ENCODE results near the gene DHRS4.
"Not testable (repeated sequence)": the region's sequence is repeated elsewhere in the genome, so short reads cannot be mapped to it uniquely, and the experiment has no call there.

The DHRS4 gene

DNA sequence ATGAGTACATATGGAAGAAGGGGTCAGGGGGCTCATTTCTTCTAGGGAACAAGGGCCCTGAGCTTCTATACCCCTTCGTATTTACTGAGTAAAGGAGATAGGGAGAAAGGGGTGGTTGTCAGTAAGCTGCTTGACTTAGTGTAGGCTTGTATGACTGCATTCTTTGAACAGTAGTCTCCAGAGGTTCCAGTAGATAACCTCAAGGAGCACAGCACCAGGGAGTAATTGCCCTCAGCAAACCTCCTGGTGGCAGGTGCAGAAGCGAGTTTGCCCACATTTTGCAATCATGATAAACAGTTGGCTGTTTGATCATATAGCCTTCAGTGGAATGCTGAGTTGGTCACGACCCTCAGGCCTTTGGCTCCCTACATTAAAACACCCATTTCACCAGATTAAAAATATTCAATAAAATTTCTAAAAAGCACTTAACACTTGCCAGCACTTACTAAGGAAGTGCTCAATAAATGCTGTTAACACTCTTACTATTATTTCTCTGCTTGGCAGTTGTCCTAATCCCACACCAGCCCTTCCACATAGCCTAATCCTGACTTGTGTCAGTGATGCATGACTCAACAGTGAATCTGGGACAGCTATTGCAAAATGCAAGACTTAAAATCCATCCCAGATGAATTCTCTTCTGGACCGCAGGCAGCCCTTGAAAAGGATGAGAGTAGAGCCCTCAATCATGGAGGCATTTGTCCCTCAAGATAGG is 31.5 kb downstream of the DHRS4 start:
- no peak for DNase-seq (ENCODE audit: low read depth)

DNA sequence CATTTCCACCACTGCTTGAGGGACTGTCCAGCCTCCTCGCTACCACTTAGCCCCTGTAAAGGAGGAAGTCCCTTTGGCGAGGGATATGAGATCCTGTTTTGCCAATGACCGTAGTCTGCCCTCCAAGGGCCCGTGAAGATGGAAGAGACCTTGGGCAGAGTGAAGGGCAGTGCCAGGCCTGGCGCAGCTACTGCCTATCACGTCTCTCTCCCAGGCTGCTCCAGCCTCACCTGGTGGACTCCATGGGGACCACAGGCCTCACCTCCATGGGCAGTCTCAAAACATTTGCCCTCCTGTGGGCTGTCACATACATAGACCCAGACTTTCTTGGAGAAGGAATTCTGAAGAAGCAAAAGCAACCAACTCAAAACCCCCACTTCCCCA is 34.6 kb downstream of the DHRS4 start:
- DNase-seq (ENCODE audit: low read depth) = not testable (repeated sequence)

DNA sequence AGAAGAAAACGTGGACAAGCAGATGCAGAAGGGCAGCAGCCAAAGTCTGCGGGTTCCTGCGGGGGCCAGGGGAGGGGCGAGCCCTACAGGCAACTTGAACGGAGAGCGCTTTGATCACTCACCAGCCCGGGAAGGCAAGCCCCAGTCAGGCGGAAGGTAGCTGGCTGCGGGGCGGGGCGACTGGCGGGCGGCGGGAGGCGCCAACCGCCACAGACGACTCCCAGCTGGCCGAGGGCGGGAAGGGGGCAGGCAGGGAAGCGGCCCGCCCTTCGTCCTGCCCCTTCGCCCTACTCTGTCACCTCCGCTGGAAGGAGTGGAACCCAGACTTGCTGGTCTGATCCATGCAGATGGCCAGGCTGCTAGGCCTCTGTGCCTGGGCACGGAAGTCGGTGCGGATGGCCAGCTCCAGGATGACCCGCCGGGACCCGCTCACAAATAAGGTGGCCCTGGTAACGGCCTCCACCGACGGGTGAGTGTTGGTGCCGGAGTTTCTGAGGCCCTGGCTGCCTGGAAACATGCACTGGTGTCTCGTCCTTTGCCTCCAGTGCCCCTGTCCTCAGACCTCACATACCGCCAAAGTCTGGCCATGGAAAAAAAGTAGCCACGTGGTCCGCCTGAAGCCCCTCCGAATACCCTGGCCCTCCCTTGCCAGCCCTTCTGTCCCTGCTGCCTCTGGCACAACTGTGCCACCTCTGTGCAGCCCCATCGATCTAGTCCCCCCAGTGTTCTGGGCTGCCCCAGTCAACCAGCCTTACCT is 35.2 kb downstream of the DHRS4 start, which contains the start of gene DHRS4L2:
TSS of gene DHRS4L2 (plus strand) at position 323 of the 757 bp plus-strand sequence. CDS start at position 342, 19 bp downstream.
- peak; percentile 78 for DNase-seq (ENCODE audit: low read depth)

DNA sequence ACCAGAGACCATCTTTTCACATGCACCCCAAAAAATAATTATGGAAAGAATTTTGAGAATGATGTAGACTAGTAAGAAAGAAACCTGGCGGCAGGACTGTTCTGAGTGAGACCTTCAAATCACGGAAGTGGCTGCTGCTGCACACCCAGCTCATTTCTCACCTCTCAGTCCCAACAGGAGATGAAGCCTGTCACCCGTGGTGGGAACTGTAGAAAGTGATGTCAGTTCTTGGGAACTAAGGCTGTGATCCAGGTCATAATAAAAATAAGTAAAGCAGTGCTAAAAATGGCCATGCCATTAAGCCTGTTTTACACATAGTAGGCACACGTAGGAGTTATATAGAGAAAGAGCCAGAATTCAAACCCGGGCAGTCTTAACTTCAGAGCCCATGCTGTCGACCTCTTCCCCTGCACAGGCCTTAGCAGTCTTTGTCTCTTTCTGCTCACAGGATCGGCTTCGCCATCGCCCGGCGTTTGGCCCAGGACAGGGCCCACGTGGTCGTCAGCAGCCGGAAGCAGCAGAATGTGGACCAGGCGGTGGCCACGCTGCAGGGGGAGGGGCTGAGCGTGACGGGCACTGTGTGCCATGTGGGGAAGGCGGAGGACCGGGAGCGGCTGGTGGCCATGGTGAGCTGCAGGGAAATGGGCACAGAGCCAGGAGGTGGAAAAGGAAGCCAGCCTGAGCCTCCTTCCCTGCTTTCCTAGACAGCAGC is 36.3 kb downstream of the DHRS4 start:
- not testable (repeated sequence) for DNase-seq (ENCODE audit: low read depth)

DNA sequence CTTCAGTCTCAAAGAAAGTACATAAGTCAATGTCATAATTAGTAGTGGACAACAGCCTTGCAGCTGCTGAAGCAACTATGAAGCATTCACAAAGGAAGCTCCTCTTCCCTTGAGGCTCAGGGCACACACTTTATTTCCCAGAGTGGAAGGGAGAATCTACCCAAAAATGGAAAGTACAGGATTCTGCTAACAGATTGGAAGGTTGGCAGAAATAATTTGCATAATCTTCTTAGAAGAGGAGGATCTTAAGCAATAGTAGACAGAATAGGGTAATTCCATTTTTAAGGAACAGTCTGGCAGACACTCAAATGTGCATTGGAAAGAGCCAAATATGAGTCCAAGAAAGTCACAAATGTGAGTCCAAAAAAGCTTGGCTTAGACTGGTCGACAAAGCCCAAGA is 37.4 kb downstream of the DHRS4 start:
- DNase-seq (ENCODE audit: low read depth) = not testable (repeated sequence)

DNA sequence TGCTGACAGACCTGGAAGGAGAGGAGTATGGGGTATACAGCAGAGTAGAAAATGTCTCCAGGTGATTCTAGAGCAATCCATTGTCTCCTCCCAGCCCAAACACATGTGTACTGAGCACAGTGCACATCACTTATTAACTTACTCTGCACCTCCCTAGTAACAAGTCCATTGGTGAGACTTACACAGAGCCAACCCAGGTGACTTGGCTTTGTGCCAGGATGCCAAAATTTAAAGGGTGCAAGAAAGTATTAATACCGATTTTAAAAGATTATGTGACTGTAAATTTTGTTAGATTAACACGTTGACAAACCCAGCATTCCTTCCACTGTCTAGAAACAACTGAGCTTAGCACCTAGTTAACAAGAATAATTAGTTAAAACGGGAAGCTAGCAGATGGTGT is 39.5 kb downstream of the DHRS4 start:
- DNase-seq (ENCODE audit: low read depth) = not testable (repeated sequence)

DNA sequence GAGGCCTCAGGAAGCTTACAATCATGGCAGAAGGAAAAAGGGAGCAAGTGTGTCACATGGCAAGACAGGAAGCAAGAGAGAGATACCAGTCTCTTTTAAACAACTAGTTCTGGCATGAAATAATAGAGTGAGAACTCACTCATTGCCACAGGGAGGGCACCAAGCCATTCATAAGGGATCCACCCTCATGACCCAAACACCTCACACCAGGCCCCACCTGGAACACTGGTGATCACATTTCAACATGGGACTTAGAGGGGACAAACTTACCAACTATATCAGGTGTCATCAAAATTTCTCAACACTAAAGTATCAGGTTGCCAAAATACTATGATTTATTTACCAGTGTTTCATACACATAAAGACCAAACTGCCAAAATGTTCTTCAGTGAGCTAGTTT is 42.4 kb downstream of the DHRS4 start:
- not testable (repeated sequence) for DNase-seq (ENCODE audit: low read depth)

DNA sequence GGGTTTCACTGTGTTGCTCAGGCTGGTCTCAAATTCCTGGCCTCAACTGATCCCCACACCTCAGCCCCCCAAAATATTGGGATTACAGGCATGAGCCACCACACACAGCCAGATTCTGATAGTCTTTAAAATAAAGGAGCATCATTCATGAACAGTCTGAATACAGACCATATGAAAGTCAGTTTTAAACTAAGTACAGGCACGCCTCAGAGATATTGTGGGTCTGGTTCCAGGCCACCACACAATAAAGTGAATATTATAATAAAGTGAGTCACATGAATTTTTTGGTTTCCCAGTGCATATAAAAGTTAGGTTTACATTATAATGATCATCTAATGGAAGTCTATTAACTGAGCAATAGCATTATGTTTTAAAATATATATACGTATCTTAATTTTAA is 43.3 kb downstream of the DHRS4 start:
- DNase-seq (ENCODE audit: low read depth) = not testable (repeated sequence)

DNA sequence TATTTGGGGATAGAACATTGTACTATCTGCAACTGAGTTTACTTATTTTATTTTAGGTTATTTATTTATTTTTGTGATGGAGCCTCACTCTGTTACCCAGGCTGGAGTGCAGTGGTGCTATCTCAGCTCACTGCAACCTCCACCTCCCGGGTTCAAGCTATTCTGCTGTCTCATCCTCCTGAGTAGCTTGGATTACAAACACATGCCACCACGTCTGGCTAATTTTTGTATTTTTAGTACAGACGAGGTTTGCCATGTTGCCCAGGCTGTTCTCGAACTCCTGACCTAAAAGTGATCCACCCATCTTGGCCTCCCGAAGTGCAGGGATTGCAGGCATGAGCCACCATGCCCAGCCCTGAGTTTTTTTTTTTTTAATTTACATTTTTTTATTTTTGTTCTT is 46.1 kb downstream of the DHRS4 start:
- DNase-seq (ENCODE audit: low read depth) = not testable (repeated sequence)

DNA sequence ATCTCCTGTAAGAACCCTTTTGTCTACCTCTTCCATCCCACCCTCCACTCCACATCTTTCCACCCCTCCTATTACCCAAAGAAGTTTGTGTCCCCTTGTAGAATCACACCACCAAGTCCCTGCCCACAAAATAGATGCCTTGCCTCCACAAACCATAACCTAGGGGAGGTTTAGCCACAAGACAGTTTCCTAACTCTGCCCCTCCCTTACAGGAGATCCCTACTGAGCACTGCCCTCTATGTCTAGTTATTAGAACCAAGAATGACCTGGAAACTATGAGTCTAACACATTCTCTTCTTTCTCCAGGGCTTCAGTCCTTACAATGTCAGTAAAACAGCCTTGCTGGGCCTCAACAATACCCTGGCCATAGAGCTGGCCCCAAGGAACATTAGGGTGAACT is 47.5 kb downstream of the DHRS4 start:
- DNase-seq (ENCODE audit: low read depth) = not testable (repeated sequence)

DNA sequence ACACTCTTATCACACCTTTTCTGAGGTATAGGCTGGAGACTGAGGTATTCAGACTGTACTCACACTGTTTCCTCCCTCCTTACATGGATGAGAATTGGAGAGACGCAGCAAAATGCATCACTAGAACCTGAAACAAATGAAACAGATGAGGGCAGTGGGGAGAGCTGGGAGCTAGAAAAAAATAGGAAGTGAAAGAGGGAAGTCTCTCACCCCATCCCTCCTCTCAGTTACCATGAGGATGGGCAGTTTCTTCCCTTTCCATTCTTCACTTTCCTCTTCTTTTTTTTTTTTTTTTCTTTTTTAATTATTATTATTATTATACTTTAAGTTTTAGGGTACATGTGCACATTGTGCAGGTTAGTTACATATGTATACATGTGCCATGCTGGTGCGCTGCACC is 48.1 kb downstream of the DHRS4 start:
- DNase-seq (ENCODE audit: low read depth) = not testable (repeated sequence)

DNA sequence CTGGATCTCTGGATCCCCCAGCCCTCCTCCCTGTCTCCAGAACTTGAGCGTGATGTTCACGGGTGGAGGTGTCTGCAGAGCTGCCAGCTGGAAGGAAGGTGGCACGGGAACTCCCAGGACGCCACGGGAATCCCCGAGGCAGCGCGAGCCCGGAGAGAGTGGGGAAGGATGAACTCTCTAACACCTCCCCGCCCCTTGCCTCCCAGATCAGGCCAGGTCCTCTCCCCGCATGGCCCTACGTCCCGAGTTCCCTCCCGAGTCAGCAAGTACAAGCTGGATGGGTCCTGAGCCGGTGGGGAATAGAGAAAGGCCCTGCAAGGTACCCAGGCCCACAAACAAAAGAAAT is 52.9 kb downstream of the DHRS4 start:
- DNase-seq (ENCODE audit: low read depth) = not testable (repeated sequence)

DNA sequence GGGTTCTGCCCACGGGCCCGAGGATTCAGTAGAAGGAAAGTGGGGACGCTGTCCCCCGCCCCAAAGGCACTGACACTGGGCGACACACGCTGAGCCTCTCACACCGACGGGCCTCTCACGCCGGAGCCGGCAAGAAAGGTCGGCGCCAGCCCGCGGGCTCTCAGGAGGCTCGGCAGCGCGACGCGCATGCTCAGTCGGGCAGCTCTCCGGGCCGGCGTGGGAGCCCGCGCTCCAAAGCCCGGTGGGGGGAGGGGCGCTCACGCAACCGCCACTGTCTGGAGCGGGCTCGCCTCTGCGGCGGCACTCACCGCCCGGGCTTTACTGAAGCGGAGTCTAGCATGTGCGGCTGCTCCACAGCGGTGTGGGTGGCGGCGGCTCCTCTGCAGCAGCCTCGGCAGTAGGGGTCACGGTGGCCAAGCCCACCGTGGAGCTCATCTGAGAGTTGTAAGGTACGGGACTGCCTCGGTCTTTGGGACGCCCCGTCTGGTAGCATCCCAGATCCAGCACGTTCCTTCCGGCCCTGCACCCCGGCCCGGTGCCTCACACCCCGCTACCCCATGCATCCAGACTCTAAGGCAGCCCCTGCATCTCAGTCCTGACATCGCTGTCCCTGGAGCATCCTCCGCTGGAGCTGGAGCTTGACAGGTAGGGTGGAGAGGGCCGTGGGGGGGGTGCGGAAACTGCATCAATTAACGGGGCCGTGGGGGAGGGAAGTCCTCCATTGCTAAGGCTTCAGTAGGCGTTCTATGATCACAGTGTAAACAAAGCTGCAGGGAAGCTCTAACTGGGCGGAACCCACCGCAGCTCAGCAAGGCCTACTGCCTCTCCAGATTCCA is 53.5 kb downstream of the DHRS4 start:
- peak; percentile 49 for DNase-seq (ENCODE audit: low read depth)

DNA sequence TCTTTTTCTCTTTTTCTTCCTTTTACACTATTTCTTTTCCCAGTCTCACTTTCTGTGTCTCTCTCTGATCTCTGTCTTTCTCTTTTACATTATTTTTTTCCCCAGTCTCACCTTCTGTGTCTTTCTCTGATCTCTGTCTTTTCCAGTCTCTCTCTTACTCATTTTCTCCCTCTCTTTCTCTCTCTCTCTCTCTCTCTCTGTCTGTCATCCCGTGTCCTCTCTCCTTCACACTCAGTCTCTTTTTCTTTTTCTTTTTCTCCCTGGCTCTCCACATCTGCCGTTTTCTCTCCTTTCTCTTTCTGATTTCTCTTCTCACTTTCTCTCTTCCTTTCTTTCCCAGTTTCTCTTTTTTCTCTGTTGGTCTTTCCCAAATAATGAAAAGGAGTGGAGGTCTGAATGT is 57.5 kb downstream of the DHRS4 start:
- DNase-seq (ENCODE audit: low read depth) = no peak

DNA sequence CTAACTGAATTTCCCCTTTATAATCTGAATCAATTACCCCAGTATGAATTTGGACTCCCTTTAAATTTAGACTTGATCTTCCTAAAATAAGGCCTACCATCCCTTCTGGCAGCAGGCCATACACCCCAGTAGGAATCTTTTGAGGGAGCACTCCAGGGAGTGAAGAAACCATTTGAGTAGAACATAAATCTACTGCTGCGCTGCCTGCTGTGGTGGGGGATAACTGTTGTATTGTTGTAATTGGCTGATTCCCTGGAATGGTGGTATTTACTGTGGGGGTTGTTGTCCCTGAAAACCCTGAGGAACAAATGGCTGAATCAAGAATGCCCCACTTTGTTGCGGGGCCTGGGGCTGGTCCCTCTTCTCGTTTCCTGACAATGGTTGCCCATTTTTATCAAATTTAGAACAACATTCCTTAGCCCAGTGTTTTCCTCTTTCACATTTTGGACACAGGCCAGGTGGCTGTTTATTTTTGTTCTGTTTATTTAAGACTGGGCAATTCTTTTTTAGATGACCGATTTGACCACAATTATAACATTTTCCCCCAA is 59.2 kb downstream of the DHRS4 start:
- DNase-seq (ENCODE audit: low read depth) = not testable (repeated sequence)

DNA sequence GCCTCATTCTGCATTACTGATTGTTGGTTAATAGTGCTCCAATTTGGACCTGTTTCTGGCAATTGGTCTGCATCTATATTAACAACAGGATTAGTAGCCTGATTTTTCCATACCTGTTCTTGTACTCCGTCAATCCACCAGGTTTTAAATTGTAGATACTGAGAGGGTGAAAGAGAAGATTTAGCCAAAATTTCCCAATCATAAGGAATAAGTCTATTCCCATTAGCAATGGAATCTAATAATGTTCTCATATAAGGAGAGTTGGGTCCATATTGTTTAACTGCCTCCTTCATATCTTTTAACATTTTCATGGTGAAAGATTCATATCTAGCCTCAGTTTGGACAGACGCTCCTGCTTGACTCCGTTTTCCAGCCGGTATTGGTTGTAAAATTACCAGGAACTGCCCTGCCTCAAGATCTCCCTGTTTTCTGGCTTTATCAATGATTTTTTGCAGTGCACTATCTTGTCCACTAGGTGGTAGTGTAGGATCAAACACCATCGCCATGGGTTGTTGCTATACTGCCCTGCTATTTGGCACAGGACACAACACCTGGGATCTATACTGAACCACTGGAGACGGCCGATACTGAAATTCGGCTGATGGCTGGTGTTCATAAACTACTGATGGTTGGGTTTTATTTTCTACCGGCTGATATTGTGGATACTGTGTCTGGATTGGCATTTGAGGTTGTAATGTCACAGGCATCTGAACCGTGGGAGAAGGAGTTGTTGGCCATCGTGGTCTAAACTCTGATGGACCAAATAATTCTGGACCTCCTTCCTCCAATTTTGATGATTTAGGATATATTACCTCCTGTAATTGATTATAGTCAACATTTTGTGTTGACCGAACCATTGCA is 60.3 kb downstream of the DHRS4 start:
- no peak for DNase-seq (ENCODE audit: low read depth)

DNA sequence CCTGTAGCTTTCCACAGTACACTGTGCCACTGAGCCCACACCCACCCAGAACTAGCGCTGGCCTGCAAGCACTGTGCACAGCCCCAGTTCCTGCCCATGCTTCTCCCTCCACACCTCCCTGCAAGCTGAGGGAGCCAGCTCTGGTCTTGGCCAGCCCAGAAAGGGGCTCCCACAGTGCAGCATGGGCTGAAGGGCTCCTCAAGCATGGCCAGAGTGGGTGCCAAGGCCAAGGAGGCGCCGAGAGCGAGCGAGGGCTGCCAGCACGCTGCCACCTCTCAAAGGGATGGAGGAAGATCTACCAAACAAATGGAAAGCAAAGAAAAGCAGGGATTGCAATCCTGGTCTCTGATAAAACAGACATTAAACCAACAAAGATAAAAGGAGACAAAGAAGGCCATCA is 62.2 kb downstream of the DHRS4 start:
- not testable (repeated sequence) for DNase-seq (ENCODE audit: low read depth)
